Adrenal gland (tissue), 12 donors: Measurements from ENCODE around the gene RAI14. TPM values are rescaled to one million over a fixed set of nuclear protein-coding genes. Genes with fewer than 3 reads are reported as not detected.

Source experiments
- DNase-seq, 7 donors: peaks; one replicate each; pipeline ENCODE4 v3.0.0-alpha.2; 2019 to 2020
- H3K27ac ChIP-seq, 5 donors: fragments of 200-600 bp; sonication (generic) in 4 of 5; 1 replicate in 3 of 5; 2 replicates in 2 of 5; pipeline versions ENCODE4 v1.5.1 to v1.8.0; 2016 to 2020; ENCODE audit warnings: mild to moderate bottlenecking in 1 of 5
- H3K27me3 ChIP-seq: fragments of 200-600 bp; 2 replicates; pipeline ENCODE4 v1.8.0; 2021
- H3K36me3 ChIP-seq, 2 donors: fragments of 200-600 bp; replicated peaks in 1 of 2; 1 replicate in 1 of 2; 2 replicates in 1 of 2; pipeline versions ENCODE4 v1.5.1 to v1.8.0; 2018 to 2022
- H3K4me1 ChIP-seq, 2 donors: fragments of 200-600 bp; replicated peaks in 1 of 2; 1 replicate in 1 of 2; 2 replicates in 1 of 2; pipeline versions ENCODE4 v1.5.1 to v1.8.0; 2018 to 2021
- H3K4me3 ChIP-seq, 4 donors: fragments of 200-600 bp; sonication (generic) in 3 of 4; one replicate each; pipeline ENCODE4 v1.5.1; 2016 to 2018
- H3K9me3 ChIP-seq, 3 donors: fragments of 200-600 bp; sonication (generic) in 1 of 3; replicated peaks in 1 of 3; 1 replicate in 2 of 3; 2 replicates in 1 of 3; pipeline versions ENCODE4 v1.5.1 to v1.8.0; 2016 to 2021
- CTCF ChIP-seq, 6 experiments: fragments of 450-650 bp in 4 of 6; fragments of 200-600 bp in 2 of 6; sonication (generic) in 1 of 6; IDR thresholded peaks; 1 replicate in 5 of 6; 2 replicates in 1 of 6; pipeline versions ENCODE4 v1.5.1 to v1.8.0; 2016 to 2021; ENCODE audit warnings: antibody characterized with exemption in 6 of 6, mild to moderate bottlenecking in 2 of 6, moderate library complexity in 1 of 6
- POLR2A ChIP-seq, 2 donors: fragments of 450-650 bp; IDR thresholded peaks; one replicate each; pipeline ENCODE4 v1.6.1; 2017; ENCODE audit warnings: antibody characterized with exemption in 2 of 2, mild to moderate bottlenecking in 2 of 2, moderate library complexity in 1 of 2
- WGBS, 4 donors: extraction: QIAGEN DNeasy Blood & Tissue Kit in 2 of 4; methylation state at CpG; one replicate each; pipeline versions ENCODE4 v1.1.5 to v1.1.7; 2013 to 2017; 5-methylcytosine and 5-hydroxymethylcytosine counted together
- intact Hi-C, 2 donors: fragments of 100-400 bp; cut with DNase I; formaldehyde crosslinking; loops; one replicate each; pipeline versions ENCODE4 v1.14.1 to v1.15.0; 2022 to 2023
- polyA plus RNA-seq, 3 donors: library from polyadenylated mRNA; stranded (reverse); fragments of 200-250 nt in 2 of 3; fragments of 350-450 nt in 1 of 3; fragmentation: Illumina TruSeq in 1 of 3; extraction: RNeasy Lipid Tissue Mini Kit (QIAGEN cat#74804) in 1 of 3; gene quantifications; one replicate each; pipeline ENCODE4 v1.2.3, GENCODE V29; 2013 to 2014
- total RNA-seq, 9 donors: library from RNA; depleted of rRNA in 4 of 9; stranded (reverse); fragments of >200 nt in 4 of 9; fragments of 120-200 nt in 1 of 9; fragmentation: NEBNext Ultra II Directional in 1 of 9; extraction: Animal tissue kit (Norgen Biotek cat#: 25700) in 1 of 9; gene quantifications; one replicate each; pipeline versions ENCODE4 v1.1.0 to v1.2.4, GENCODE V29; 2013 to 2023
- donor health status: healthy with polysubstance abuse.
- donor health status: Bipolar disorder and iron deficiency.
- donor health status: DM: yes; HTN: yes; CAD: no.
- donor health status: DM: no; HTN: no; CAD: no.
- donor health status: DM: no; HTN: no; CAD: no.
- donor health status: DM: yes; HTN: yes; CAD: no.

Gene RAI14
- total and polyA plus RNA-seq, 12 donors: 9.1 to 158 (median 28.5) TPM

- intact Hi-C loops: no loop called here
- Histone ChIP-seq H3K4me3 (no peak overlapping the region), H3K4me1 (peaks cover 0 to 14% of the 10 kb centered on the region in 2 donors), H3K36me3 (no peaks in the 10 kb centered on the region), H3K27me3 (no peaks in the 10 kb centered on the region), H3K9me3 (no peaks in the 10 kb centered on the region), H3K27ac (no peak overlapping the region)
- TF ChIP-seq CTCF (IDR thresholded peaks at IDR 0.05): no peak
- no peak for TF ChIP-seq POLR2A (IDR thresholded peaks at IDR 0.05)
- WGBS, 4 donors: 62 to 86% (median 77%) methylated on average over 4 of the region's 4 CpGs
- peak in 1 of 7 donors; percentile 14 for DNase-seq
These were observed 4.3 kb downstream of the RAI14 start for GRCh38 chr5:34660444-34660843.

- TF ChIP-seq POLR2A (IDR thresholded peaks at IDR 0.05) (no peak), CTCF (IDR thresholded peaks at IDR 0.05) (no peak)
- H3K4me3 ChIP-seq: no peak overlapping the region
- intact Hi-C loops: no loop called here
- H3K27me3 ChIP-seq: no peaks in the 10 kb centered on the region
- H3K4me1 ChIP-seq: peaks cover 0 to 11% of the 10 kb centered on the region in 2 donors
- 83 to 97% (median 91%) methylated on average over 7 of the region's 7 CpGs for WGBS, 4 donors
- H3K27ac ChIP-seq: no peak overlapping the region
- H3K36me3 ChIP-seq: no peaks in the 10 kb centered on the region
- H3K9me3 ChIP-seq: no peaks in the 10 kb centered on the region
- no peak for DNase-seq
These were observed 7.8 kb downstream of the RAI14 start for GRCh38 chr5:34663771-34664496.

GRCh38 chr5:34666392-34667080, 10.4 kb downstream of the RAI14 start:
- Histone ChIP-seq H3K27me3 (no peaks in the 10 kb centered on the region), H3K4me3 (no peak overlapping the region), H3K36me3 (no peaks in the 10 kb centered on the region), H3K9me3 (no peaks in the 10 kb centered on the region), H3K27ac (no peak overlapping the region), H3K4me1 (peaks cover 0 to 6% of the 10 kb centered on the region in 2 donors)
- WGBS, 4 donors: 74 to 87% (median 77%) methylated on average over 7 to 8 of the region's 8 CpGs
- intact Hi-C loops: no loop called here
- no peak for DNase-seq
- TF ChIP-seq CTCF (IDR thresholded peaks at IDR 0.05) (no peak), POLR2A (IDR thresholded peaks at IDR 0.05) (no peak)

- Histone ChIP-seq H3K27ac (no peak overlapping the region), H3K9me3 (no peaks in the 10 kb centered on the region), H3K27me3 (no peaks in the 10 kb centered on the region), H3K4me1 (peaks cover 0 to 6% of the 10 kb centered on the region in 2 donors), H3K36me3 (no peaks in the 10 kb centered on the region), H3K4me3 (no peak overlapping the region)
- TF ChIP-seq POLR2A (IDR thresholded peaks at IDR 0.05) (no peak), CTCF (IDR thresholded peaks at IDR 0.05) (no peak)
- WGBS, 4 donors: 80 to 87% (median 86%) methylated on average over 5 of the region's 5 CpGs
- DNase-seq: no peak
- intact Hi-C loops: no loop called here
These were observed 11.6 kb downstream of the RAI14 start for GRCh38 chr5:34667705-34668104.
